HepG2 (cell line): ENCODE measurements around the gene SRSF4. TPM values are rescaled to one million over a fixed set of nuclear protein-coding genes. Genes with fewer than 3 reads are reported as not detected.

Experiments used
- ATAC-seq: fragments of 200-7000 bp; cut with Tn5 transposase; 3 replicates; pipeline ENCODE4 v1.9.1; 2020; ENCODE audit warnings: mild to moderate bottlenecking, moderate library complexity
- BruUV-seq: library from RNA; stranded (reverse); fragments of 400-500 nt; replicated peaks from 2 replicates; lab custom pipeline; 2021; lab: Mats Ljungman, UMichigan
- CTCF ChIA-PET: fragments of 300-600 bp; formaldehyde crosslinking; extraction: SDS; loops from one replicate; lab custom pipeline; 2021; ENCODE audit warnings: low total read pairs, inconsistent platforms, low intra/inter-chr PET ratio; lab: Yijun Ruan, JAX
- POLR2A ChIA-PET: fragments of 350-600 bp; sonication (Branson Sonifier 250); formaldehyde crosslinking; loops from one replicate; lab custom pipeline; 2020; ENCODE audit warnings: antibody characterized with exemption, inconsistent platforms; lab: Yijun Ruan, JAX
- DNase-seq: peaks from one replicate; pipeline ENCODE4 v3.0.0-alpha.2; 2015; ENCODE audit warnings: low spot score
- FAIRE-seq: peaks from 3 replicates; lab custom pipeline; 2011; peaks lifted over from hg19 to GRCh38; lab: Jason Lieb, UNC
- H2AFZ ChIP-seq: one replicate; pipeline ENCODE4 v1.6.1; 2011; ENCODE audit warnings: low read length, inconsistent platforms
- H3K27ac ChIP-seq: fragments of 300-600 bp; 3 replicates; pipeline ENCODE4 v1.8.0; 2011; ENCODE audit warnings: mixed run types, mild to moderate bottlenecking, mixed read lengths, low read length, inconsistent platforms; ENCODE audit not compliant: insufficient read depth; ENCODE audit errors: extremely low read length
- H3K27me3 ChIP-seq, 2 experiments: fragments of 200-600 bp in 1 of 2; 2 replicates in 1 of 2; 3 replicates in 1 of 2; pipeline versions ENCODE4 v1.6.0 to v1.8.0; 2011; ENCODE audit warnings: low read length in 2 of 2, mild to moderate bottlenecking in 2 of 2, moderate library complexity in 2 of 2, inconsistent platforms in 1 of 2; ENCODE audit not compliant: insufficient read depth in 2 of 2, control insufficient read depth in 1 of 2
- H3K36me3 ChIP-seq, 2 experiments: fragments of 200-600 bp in 1 of 2; replicated peaks in 1 of 2; 2 replicates in 1 of 2; 3 replicates in 1 of 2; pipeline versions ENCODE4 v1.5.1 to v1.8.0; 2011; ENCODE audit warnings: low read length in 2 of 2, inconsistent platforms in 1 of 2; ENCODE audit not compliant: insufficient read depth in 2 of 2, control insufficient read depth in 1 of 2
- H3K4me1 ChIP-seq: 2 replicates; pipeline ENCODE4 v1.5.1; 2012; ENCODE audit warnings: low read length, inconsistent platforms; ENCODE audit not compliant: insufficient read depth
- H3K4me2 ChIP-seq: 2 replicates; pipeline ENCODE4 v1.6.0; 2011; ENCODE audit warnings: low read depth, low read length, inconsistent platforms
- H3K4me3 ChIP-seq, 3 experiments: fragments of 200-600 bp in 1 of 3; sonication (generic), shearing (Covaris generic) in 1 of 3; replicated peaks in 1 of 3; 2 replicates each; pipeline ENCODE4 v1.5.1; 2011 to 2016; ENCODE audit warnings: low read length in 3 of 3, inconsistent platforms in 2 of 3, low read depth in 2 of 3, mild to moderate bottlenecking in 2 of 3, control low read depth in 1 of 3, mixed read lengths in 1 of 3; ENCODE audit not compliant: insufficient read depth in 1 of 3
- H3K79me2 ChIP-seq: one replicate; pipeline ENCODE4 v1.6.1; 2011; ENCODE audit warnings: low read length, inconsistent platforms; ENCODE audit not compliant: insufficient read depth
- H3K9ac ChIP-seq: 2 replicates; pipeline ENCODE4 v1.6.0; 2011; ENCODE audit warnings: mild to moderate bottlenecking, low read depth, low read length, inconsistent platforms; ENCODE audit not compliant: insufficient read depth
- H3K9me3 ChIP-seq: 2 replicates; pipeline ENCODE4 v1.5.1; 2012; ENCODE audit warnings: mild to moderate bottlenecking, low read length
- H4K20me1 ChIP-seq: 2 replicates; pipeline ENCODE4 v1.6.0; 2011; ENCODE audit warnings: inconsistent platforms, mild to moderate bottlenecking, low read length, moderate library complexity; ENCODE audit not compliant: insufficient read depth
- ATF7-NPFF ChIP-seq: sonication (generic); formaldehyde crosslinking; IDR thresholded peaks from 2 replicates; pipeline ENCODE4 v1.8.1; 2023; ENCODE audit warnings: mild to moderate bottlenecking, low read depth, missing genetic modification reagents, moderate library complexity
- CBX2 ChIP-seq, 2 experiments: fragments of 200-600 bp in 1 of 2; sonication (generic); formaldehyde crosslinking in 1 of 2; IDR thresholded peaks; 2 replicates each; pipeline versions ENCODE4 v1.7.0 to v1.8.1; 2018 to 2022; ENCODE audit warnings: low read depth in 2 of 2, low read length in 1 of 2, mild to moderate bottlenecking in 1 of 2, missing genetic modification reagents in 1 of 2
- CBX5 ChIP-seq: sonication (generic); formaldehyde crosslinking; IDR thresholded peaks from 2 replicates; pipeline ENCODE4 v1.4.0; 2020; ENCODE audit warnings: missing genetic modification reagents, borderline replicate concordance
- CREM ChIP-seq, 2 experiments: sonication (generic) in 1 of 2; formaldehyde crosslinking in 1 of 2; IDR thresholded peaks; 2 replicates each; pipeline versions ENCODE4 v1.4.0 to v1.6.1; 2016 to 2020; ENCODE audit warnings: antibody characterized with exemption in 1 of 2, mild to moderate bottlenecking in 1 of 2, missing genetic modification reagents in 1 of 2
- EZH2 ChIP-seq: conservative IDR thresholded peaks from 2 replicates; pipeline ENCODE4 v1.6.1; 2012; ENCODE audit warnings: mild to moderate bottlenecking, low read depth, low read length, moderate library complexity
- MAFF ChIP-seq: IDR thresholded peaks from 2 replicates; pipeline ENCODE4 v1.6.1; 2011; ENCODE audit warnings: low read depth, low read length, improper control_type of control experiment
- RBM22 ChIP-seq: fragments of 200-400 bp; formaldehyde crosslinking; optimal IDR thresholded peaks from 2 replicates; pipeline ENCODE3; 2017; ENCODE audit warnings: mild to moderate bottlenecking, low read length, moderate library complexity
- THAP11 ChIP-seq: IDR thresholded peaks from 2 replicates; pipeline ENCODE4 v1.6.1; 2016; ENCODE audit warnings: missing biosample characterization, missing genetic modification reagents
- ZMAT3 ChIP-seq: sonication (generic); formaldehyde crosslinking; conservative IDR thresholded peaks from 2 replicates; pipeline ENCODE4 v1.7.0; 2021; ENCODE audit warnings: missing genetic modification reagents
- ZNF674 ChIP-seq: sonication (generic); formaldehyde crosslinking; IDR thresholded peaks from 2 replicates; pipeline ENCODE4 v1.5.0; 2020; ENCODE audit warnings: low read depth, mild to moderate bottlenecking, missing genetic modification reagents
- WGBS: methylation state at CpG from one replicate; pipeline ENCODE4 v1.1.6; 2017; ENCODE audit warnings: low lambda C conversion rate; 5-methylcytosine and 5-hydroxymethylcytosine counted together
- in situ Hi-C: cut with HindIII; loops from 2 replicates; pipeline ENCODE4 v1.10.0; 2017; ENCODE audit warnings: low pct_unique_long_range_greater_than_20kb; ENCODE audit not compliant: extremely low pct_ligation_motif_present
- intact Hi-C: fragments of 100-400 bp; cut with micrococcal nuclease; formaldehyde crosslinking; loops from one replicate; pipeline ENCODE4 v1.10.0; 2022; ENCODE audit not compliant: unreplicated experiment
- polyA plus RNA-seq, 8 experiments: library from polyadenylated mRNA; depleted of rRNA in 3 of 8; stranded (reverse) in 7 of 8; unstranded in 1 of 8; fragments of >200 nt; fragmentation: Illumina TruSeq in 4 of 8; extraction: Trizol in 4 of 8; gene quantifications; 2 replicates each; pipeline versions ENCODE4 v1.2.1 to v1.2.3, GENCODE V29; 2011 to 2016; ENCODE audit warnings: low read depth in 4 of 8, missing spikeins in 1 of 8, mixed read lengths in 1 of 8; ENCODE audit not compliant: insufficient read depth in 1 of 8
- total RNA-seq, 5 experiments: library from RNA; depleted of rRNA; stranded (reverse); fragments of >200 nt; fragmentation: Illumina TruSeq; extraction: Trizol; gene quantifications; 2 replicates each; pipeline ENCODE4 v1.2.3, GENCODE V29; 2016; ENCODE audit warnings: low read depth in 1 of 5
- TF ChIP-seq, protein P1 (sequence below): sonication (generic); formaldehyde crosslinking; IDR thresholded peaks from 2 replicates; pipeline ENCODE4 v1.5.0; 2020; ENCODE audit warnings: mild to moderate bottlenecking, missing genetic modification reagents, moderate library complexity
- TF ChIP-seq, protein P2 (sequence below): sonication (generic); formaldehyde crosslinking; IDR thresholded peaks from 2 replicates; pipeline ENCODE4 v1.4.0; 2020; ENCODE audit warnings: missing genetic modification reagents
- TF ChIP-seq, protein P3 (sequence below): fragments of 450-650 bp; IDR thresholded peaks from 2 replicates; pipeline ENCODE4 v1.6.1; 2017; ENCODE audit warnings: mild to moderate bottlenecking
- TF ChIP-seq, protein P4 (sequence below): IDR thresholded peaks from 2 replicates; pipeline ENCODE4 v1.6.1; 2016
- TF ChIP-seq, protein P5 (sequence below): sonication (generic); formaldehyde crosslinking; IDR thresholded peaks from 2 replicates; pipeline ENCODE4 v1.4.0; 2020; ENCODE audit warnings: mild to moderate bottlenecking, missing genetic modification reagents

SRSF4 gene
- total and polyA plus RNA-seq, 2 of the 13 experiments (the other 11 are each of a cell fraction or from before 2014, with no cell fraction given), result 37.7 to 50.9 TPM

DNA sequence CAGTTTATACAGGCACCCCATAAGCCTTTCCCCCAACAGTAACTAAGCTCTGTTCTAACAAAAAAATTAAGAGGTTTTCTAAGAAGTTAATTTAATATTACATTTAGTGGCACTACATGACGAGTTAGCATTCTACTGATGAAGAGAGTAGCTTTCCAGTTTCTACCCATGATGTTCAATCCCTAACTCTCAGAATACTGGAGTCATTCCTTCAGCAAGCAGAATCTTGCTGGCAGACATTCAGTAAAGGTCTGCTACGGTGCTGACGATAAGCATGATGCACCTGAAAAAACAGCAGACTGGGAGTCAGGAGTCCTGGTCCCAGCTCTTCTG, 24.5 kb downstream of the SRSF4 start (continued):
- TF ChIP-seq, protein P1, sequence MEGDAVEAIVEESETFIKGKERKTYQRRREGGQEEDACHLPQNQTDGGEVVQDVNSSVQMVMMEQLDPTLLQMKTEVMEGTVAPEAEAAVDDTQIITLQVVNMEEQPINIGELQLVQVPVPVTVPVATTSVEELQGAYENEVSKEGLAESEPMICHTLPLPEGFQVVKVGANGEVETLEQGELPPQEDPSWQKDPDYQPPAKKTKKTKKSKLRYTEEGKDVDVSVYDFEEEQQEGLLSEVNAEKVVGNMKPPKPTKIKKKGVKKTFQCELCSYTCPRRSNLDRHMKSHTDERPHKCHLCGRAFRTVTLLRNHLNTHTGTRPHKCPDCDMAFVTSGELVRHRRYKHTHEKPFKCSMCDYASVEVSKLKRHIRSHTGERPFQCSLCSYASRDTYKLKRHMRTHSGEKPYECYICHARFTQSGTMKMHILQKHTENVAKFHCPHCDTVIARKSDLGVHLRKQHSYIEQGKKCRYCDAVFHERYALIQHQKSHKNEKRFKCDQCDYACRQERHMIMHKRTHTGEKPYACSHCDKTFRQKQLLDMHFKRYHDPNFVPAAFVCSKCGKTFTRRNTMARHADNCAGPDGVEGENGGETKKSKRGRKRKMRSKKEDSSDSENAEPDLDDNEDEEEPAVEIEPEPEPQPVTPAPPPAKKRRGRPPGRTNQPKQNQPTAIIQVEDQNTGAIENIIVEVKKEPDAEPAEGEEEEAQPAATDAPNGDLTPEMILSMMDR, result no peak
- TF ChIP-seq CREM (IDR thresholded peaks at IDR 0.05) (no peak), CREM (CRISPR knock-in tag; IDR thresholded peaks at IDR 0.05) (no peak), ZMAT3 (CRISPR knock-in tag) (no peak)

DNA sequence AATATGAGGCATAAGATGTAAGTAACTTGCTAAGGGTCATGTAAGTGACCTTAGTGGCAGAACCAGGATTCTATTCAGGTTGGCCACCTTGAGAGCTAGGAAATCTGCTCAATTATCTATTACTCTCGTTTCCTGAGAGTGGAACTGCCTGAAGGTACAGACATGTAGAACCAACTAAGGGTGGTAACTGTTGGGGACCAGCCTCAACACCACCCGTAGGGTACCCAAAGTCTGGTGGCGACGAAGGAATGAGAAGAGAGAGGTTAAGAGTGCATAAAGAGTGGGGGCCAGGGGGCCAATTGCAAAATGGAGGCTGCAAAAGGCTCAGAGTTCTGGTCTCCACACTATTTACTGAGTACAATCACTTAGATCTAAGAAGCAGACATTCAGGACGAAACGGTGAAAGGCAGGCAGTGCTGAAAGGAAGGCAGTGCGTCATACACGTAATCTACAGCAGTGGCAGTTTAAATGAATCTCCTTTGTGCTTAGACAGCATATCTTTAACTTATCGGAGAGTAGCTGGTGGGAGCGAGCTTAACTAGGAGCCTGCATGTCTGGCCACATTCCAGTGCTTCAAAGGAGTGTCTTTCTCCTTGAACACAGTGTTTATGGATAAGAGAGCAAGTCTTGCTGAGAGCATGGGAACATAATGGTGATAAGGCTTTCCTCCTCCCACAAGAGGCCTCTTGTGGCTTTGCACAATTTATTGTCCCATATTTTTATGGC, 25.0 kb downstream of the SRSF4 start:
- Histone ChIP-seq H3K27me3 (no peaks in the 10 kb centered on the region), H3K4me3 (no peak overlapping the region), H3K9ac (no peak overlapping the region), H4K20me1 (peaks cover 5% of the 10 kb centered on the region), H3K9me3 (no peaks in the 10 kb centered on the region), H3K4me2 (no peak overlapping the region), H3K79me2 (peaks cover 4% of the 10 kb centered on the region), H3K4me1 (peaks cover 8% of the 10 kb centered on the region), H3K36me3 (peaks cover 15 to 87% of the 10 kb centered on the region in 2 experiments), H2AFZ (no peak overlapping the region), H3K27ac (no peak overlapping the region)
- ChIA-PET CTCF (no interaction called here), POLR2A (interaction anchor here (1.2 kb wide), 1 partner anchor 25 kb away, joined by 4 read pairs; the partner anchor contains the start of gene SRSF4)
- in situ Hi-C loops, result no loop called here
- no TSS peak for BruUV-seq
- intact Hi-C loops, result no loop called here
- DNase-seq (no peak), FAIRE-seq (no peak), ATAC-seq (no peak)
- 96% methylated on average over 10 of the region's 10 CpGs for WGBS
- TF ChIP-seq ATF7-NPFF (CRISPR knock-in tag) (no peak), CBX5 (CRISPR knock-in tag) (no peak), MAFF (0 out of 2 replicates have a peak, but pooled peaks have one; percentile 2), CBX2 (IDR thresholded peaks at IDR 0.05; ENCODE audit: low read depth, low read length) (no peak), CBX2 (CRISPR knock-in tag; IDR thresholded peaks at IDR 0.05; ENCODE audit: low read depth) (no peak), ZNF674 (CRISPR knock-in tag) (no peak), THAP11 (CRISPR knock-in tag) (no peak), EZH2 (no peak), RBM22 (peak; percentile 21)
- TF ChIP-seq, protein P2, sequence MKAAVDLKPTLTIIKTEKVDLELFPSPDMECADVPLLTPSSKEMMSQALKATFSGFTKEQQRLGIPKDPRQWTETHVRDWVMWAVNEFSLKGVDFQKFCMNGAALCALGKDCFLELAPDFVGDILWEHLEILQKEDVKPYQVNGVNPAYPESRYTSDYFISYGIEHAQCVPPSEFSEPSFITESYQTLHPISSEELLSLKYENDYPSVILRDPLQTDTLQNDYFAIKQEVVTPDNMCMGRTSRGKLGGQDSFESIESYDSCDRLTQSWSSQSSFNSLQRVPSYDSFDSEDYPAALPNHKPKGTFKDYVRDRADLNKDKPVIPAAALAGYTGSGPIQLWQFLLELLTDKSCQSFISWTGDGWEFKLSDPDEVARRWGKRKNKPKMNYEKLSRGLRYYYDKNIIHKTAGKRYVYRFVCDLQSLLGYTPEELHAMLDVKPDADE (CRISPR knock-in tag), result no peak
- TF ChIP-seq, protein P3, sequence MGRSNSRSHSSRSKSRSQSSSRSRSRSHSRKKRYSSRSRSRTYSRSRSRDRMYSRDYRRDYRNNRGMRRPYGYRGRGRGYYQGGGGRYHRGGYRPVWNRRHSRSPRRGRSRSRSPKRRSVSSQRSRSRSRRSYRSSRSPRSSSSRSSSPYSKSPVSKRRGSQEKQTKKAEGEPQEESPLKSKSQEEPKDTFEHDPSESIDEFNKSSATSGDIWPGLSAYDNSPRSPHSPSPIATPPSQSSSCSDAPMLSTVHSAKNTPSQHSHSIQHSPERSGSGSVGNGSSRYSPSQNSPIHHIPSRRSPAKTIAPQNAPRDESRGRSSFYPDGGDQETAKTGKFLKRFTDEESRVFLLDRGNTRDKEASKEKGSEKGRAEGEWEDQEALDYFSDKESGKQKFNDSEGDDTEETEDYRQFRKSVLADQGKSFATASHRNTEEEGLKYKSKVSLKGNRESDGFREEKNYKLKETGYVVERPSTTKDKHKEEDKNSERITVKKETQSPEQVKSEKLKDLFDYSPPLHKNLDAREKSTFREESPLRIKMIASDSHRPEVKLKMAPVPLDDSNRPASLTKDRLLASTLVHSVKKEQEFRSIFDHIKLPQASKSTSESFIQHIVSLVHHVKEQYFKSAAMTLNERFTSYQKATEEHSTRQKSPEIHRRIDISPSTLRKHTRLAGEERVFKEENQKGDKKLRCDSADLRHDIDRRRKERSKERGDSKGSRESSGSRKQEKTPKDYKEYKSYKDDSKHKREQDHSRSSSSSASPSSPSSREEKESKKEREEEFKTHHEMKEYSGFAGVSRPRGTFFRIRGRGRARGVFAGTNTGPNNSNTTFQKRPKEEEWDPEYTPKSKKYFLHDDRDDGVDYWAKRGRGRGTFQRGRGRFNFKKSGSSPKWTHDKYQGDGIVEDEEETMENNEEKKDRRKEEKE, result no peak
- TF ChIP-seq, protein P4, sequence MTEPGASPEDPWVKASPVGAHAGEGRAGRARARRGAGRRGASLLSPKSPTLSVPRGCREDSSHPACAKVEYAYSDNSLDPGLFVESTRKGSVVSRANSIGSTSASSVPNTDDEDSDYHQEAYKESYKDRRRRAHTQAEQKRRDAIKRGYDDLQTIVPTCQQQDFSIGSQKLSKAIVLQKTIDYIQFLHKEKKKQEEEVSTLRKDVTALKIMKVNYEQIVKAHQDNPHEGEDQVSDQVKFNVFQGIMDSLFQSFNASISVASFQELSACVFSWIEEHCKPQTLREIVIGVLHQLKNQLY (CRISPR knock-in tag), result no peak
- TF ChIP-seq, protein P5, sequence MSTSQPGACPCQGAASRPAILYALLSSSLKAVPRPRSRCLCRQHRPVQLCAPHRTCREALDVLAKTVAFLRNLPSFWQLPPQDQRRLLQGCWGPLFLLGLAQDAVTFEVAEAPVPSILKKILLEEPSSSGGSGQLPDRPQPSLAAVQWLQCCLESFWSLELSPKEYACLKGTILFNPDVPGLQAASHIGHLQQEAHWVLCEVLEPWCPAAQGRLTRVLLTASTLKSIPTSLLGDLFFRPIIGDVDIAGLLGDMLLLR (CRISPR knock-in tag), result no peak
